Measurements from ENCODE around the gene RIMKLA.

RIMKLA gene

GRCh38 chr1:42364089-42364488 lies 16.5 kb upstream of the RIMKLA start:
- Mint-ChIP-seq H3K9me3 (ENCODE audit: low read depth) (no peaks in the 10 kb centered on the region), H3K27ac (no peak overlapping the region), H3K27me3 (peaks cover 4% of the 10 kb centered on the region), H3K4me3 (no peak overlapping the region), H3K36me3 (peaks cover 2% of the 10 kb centered on the region), H3K4me1 (ENCODE audit: low read depth) (peaks cover 2% of the 10 kb centered on the region)

GRCh38 chr1:42364542-42364941 lies 16.1 kb upstream of the RIMKLA start:
- Mint-ChIP-seq H3K27ac (no peak overlapping the region), H3K4me3 (no peak overlapping the region), H3K27me3 (peaks cover 4% of the 10 kb centered on the region), H3K4me1 (ENCODE audit: low read depth) (no peaks in the 10 kb centered on the region), H3K36me3 (peaks cover 2% of the 10 kb centered on the region), H3K9me3 (ENCODE audit: low read depth) (no peaks in the 10 kb centered on the region)

GRCh38 chr1:42365118-42365517 lies 15.5 kb upstream of the RIMKLA start:
- Mint-ChIP-seq H3K27ac (no peak overlapping the region), H3K4me3 (no peak overlapping the region), H3K4me1 (ENCODE audit: low read depth) (no peaks in the 10 kb centered on the region), H3K9me3 (ENCODE audit: low read depth) (no peaks in the 10 kb centered on the region), H3K36me3 (peaks cover 2% of the 10 kb centered on the region), H3K27me3 (peaks cover 4% of the 10 kb centered on the region)

GRCh38 chr1:42368096-42368795 lies 12.3 kb upstream of the RIMKLA start:
- H3K36me3 Mint-ChIP-seq = no peaks in the 10 kb centered on the region
- H3K4me1 Mint-ChIP-seq (ENCODE audit: low read depth) = no peaks in the 10 kb centered on the region
- no peak overlapping the region for H3K27ac Mint-ChIP-seq
- peaks cover 3% of the 10 kb centered on the region for H3K27me3 Mint-ChIP-seq
- H3K4me3 Mint-ChIP-seq = no peak overlapping the region
- H3K9me3 Mint-ChIP-seq (ENCODE audit: low read depth) = no peaks in the 10 kb centered on the region

GRCh38 chr1:42369471-42369870 lies 11.1 kb upstream of the RIMKLA start:
- H3K4me3 Mint-ChIP-seq = no peak overlapping the region
- no peaks in the 10 kb centered on the region for H3K36me3 Mint-ChIP-seq
- no peak overlapping the region for H3K27ac Mint-ChIP-seq
- no peaks in the 10 kb centered on the region for H3K9me3 Mint-ChIP-seq (ENCODE audit: low read depth)
- H3K27me3 Mint-ChIP-seq = peaks cover 3% of the 10 kb centered on the region
- no peaks in the 10 kb centered on the region for H3K4me1 Mint-ChIP-seq (ENCODE audit: low read depth)

GRCh38 chr1:42370876-42371549 lies 9.6 kb upstream of the RIMKLA start:
- H3K27ac Mint-ChIP-seq = no peak overlapping the region
- no peaks in the 10 kb centered on the region for H3K4me1 Mint-ChIP-seq (ENCODE audit: low read depth)
- no peaks in the 10 kb centered on the region for H3K36me3 Mint-ChIP-seq
- no peak overlapping the region for H3K4me3 Mint-ChIP-seq
- H3K27me3 Mint-ChIP-seq = peaks cover 3% of the 10 kb centered on the region
- H3K9me3 Mint-ChIP-seq (ENCODE audit: low read depth) = no peaks in the 10 kb centered on the region

GRCh38 chr1:42372796-42373195 lies 7.8 kb upstream of the RIMKLA start:
- no peaks in the 10 kb centered on the region for H3K4me1 Mint-ChIP-seq (ENCODE audit: low read depth)
- H3K4me3 Mint-ChIP-seq = no peak overlapping the region
- H3K27me3 Mint-ChIP-seq = peaks cover 6% of the 10 kb centered on the region
- H3K36me3 Mint-ChIP-seq = no peaks in the 10 kb centered on the region
- no peak overlapping the region for H3K27ac Mint-ChIP-seq
- H3K9me3 Mint-ChIP-seq (ENCODE audit: low read depth) = no peaks in the 10 kb centered on the region

- Mint-ChIP-seq H3K9me3 (ENCODE audit: low read depth) (no peaks in the 10 kb centered on the region), H3K27me3 (peaks cover 29% of the 10 kb centered on the region), H3K4me1 (ENCODE audit: low read depth) (peaks cover 4% of the 10 kb centered on the region), H3K27ac (no peak overlapping the region), H3K4me3 (peak overlapping the region; percentile 82), H3K36me3 (no peaks in the 10 kb centered on the region)
Observed at GRCh38 chr1:42379794-42380585, 602 bp upstream of the RIMKLA start.

GRCh38 chr1:42381280-42381673 lies 685 bp downstream of the RIMKLA start:
- Mint-ChIP-seq H3K27me3 (peaks cover 30% of the 10 kb centered on the region), H3K4me3 (peak overlapping the region; percentile 72), H3K4me1 (ENCODE audit: low read depth) (peaks cover 4% of the 10 kb centered on the region), H3K36me3 (no peaks in the 10 kb centered on the region), H3K27ac (no peak overlapping the region), H3K9me3 (ENCODE audit: low read depth) (no peaks in the 10 kb centered on the region)

- Mint-ChIP-seq H3K9me3 (ENCODE audit: low read depth) (no peaks in the 10 kb centered on the region), H3K36me3 (no peaks in the 10 kb centered on the region), H3K27me3 (peaks cover 28% of the 10 kb centered on the region), H3K4me3 (no peak overlapping the region), H3K27ac (no peak overlapping the region), H3K4me1 (ENCODE audit: low read depth) (no peaks in the 10 kb centered on the region)
Observed at GRCh38 chr1:42385283-42385682, 4.7 kb downstream of the RIMKLA start.

- H3K9me3 Mint-ChIP-seq (ENCODE audit: low read depth) = no peaks in the 10 kb centered on the region
- no peak overlapping the region for H3K27ac Mint-ChIP-seq
- H3K27me3 Mint-ChIP-seq = peaks cover 28% of the 10 kb centered on the region
- no peaks in the 10 kb centered on the region for H3K36me3 Mint-ChIP-seq
- H3K4me1 Mint-ChIP-seq (ENCODE audit: low read depth) = no peaks in the 10 kb centered on the region
- no peak overlapping the region for H3K4me3 Mint-ChIP-seq
Observed at GRCh38 chr1:42386051-42386450, 5.5 kb downstream of the RIMKLA start.

GRCh38 chr1:42392255-42392654 lies 11.7 kb downstream of the RIMKLA start:
- peaks cover 3% of the 10 kb centered on the region for H3K4me1 Mint-ChIP-seq (ENCODE audit: low read depth)
- H3K36me3 Mint-ChIP-seq = peaks cover 2% of the 10 kb centered on the region
- H3K9me3 Mint-ChIP-seq (ENCODE audit: low read depth) = no peaks in the 10 kb centered on the region
- H3K4me3 Mint-ChIP-seq = no peak overlapping the region
- peaks cover 2% of the 10 kb centered on the region for H3K27me3 Mint-ChIP-seq
- no peak overlapping the region for H3K27ac Mint-ChIP-seq

GRCh38 chr1:42392967-42393848 lies 12.6 kb downstream of the RIMKLA start:
- Mint-ChIP-seq H3K27ac (no peak overlapping the region), H3K4me1 (ENCODE audit: low read depth) (peaks cover 3% of the 10 kb centered on the region), H3K9me3 (ENCODE audit: low read depth) (no peaks in the 10 kb centered on the region), H3K27me3 (no peaks in the 10 kb centered on the region), H3K4me3 (no peak overlapping the region), H3K36me3 (peaks cover 2% of the 10 kb centered on the region)

GRCh38 chr1:42399315-42400100 lies 18.9 kb downstream of the RIMKLA start:
- Mint-ChIP-seq H3K27ac (no peak overlapping the region), H3K4me1 (ENCODE audit: low read depth) (no peaks in the 10 kb centered on the region), H3K36me3 (peaks cover 2% of the 10 kb centered on the region), H3K4me3 (no peak overlapping the region), H3K9me3 (ENCODE audit: low read depth) (no peaks in the 10 kb centered on the region), H3K27me3 (no peaks in the 10 kb centered on the region)

All from activated naive CD8-positive, alpha-beta T cell (primary cell).